ENCODE data around the gene STOML2.
A peak's percentile ranks its signal among the peaks of the same experiment; 100 is the strongest.
"Not testable (repeated sequence)": the region's sequence is repeated elsewhere in the genome, so short reads cannot be mapped to it uniquely, and the experiment has no call there.

STOML2 gene

GRCh38 chr9:35102769-35103659 is at the start of gene STOML2:
Gene STOML2 (minus strand): TSS chr9:35103131. CDS start chr9:35103094, 37 bp downstream.
- peak; percentile 95 for DNase-seq

GRCh38 chr9:35147941-35148563 is 45.1 kb upstream of the STOML2 start:
- not testable (repeated sequence) for DNase-seq

GRCh38 chr9:35142037-35142436 is 39.1 kb upstream of the STOML2 start:
- DNase-seq, result no peak

- no peak for DNase-seq
Observed at GRCh38 chr9:35140093-35140492, 37.2 kb upstream of the STOML2 start.

- no peak for DNase-seq
Observed at GRCh38 chr9:35136866-35137265, 33.9 kb upstream of the STOML2 start.

- no peak for DNase-seq
Observed at GRCh38 chr9:35135988-35136387, 33.1 kb upstream of the STOML2 start.

- no peak for DNase-seq
Observed at GRCh38 chr9:35134920-35135319, 32.0 kb upstream of the STOML2 start.

GRCh38 chr9:35116898-35117551 is 14.1 kb upstream of the STOML2 start:
- DNase-seq, result peak; percentile 90

GRCh38 chr9:35116539-35116897 is 13.6 kb upstream of the STOML2 start:
- DNase-seq, result no peak

- DNase-seq, result peak; percentile 95
Observed at GRCh38 chr9:35115680-35116538, 13.0 kb upstream of the STOML2 start, which contains the start of gene ATOSB. Gene ATOSB (minus strand): TSS chr9:35115862. CDS start chr9:35108274, 7,588 bp downstream.

GRCh38 chr9:35114840-35115628 is 12.1 kb upstream of the STOML2 start:
- DNase-seq, result peak; percentile 66

GRCh38 chr9:35114113-35114839 is 11.3 kb upstream of the STOML2 start:
- peak; percentile 92 for DNase-seq

GRCh38 chr9:35112257-35113020 is 9.5 kb upstream of the STOML2 start:
- DNase-seq, result peak; percentile 79

GRCh38 chr9:35111001-35111933 is 8.3 kb upstream of the STOML2 start:
- DNase-seq, result peak; percentile 98

GRCh38 chr9:35110327-35110761 is 7.4 kb upstream of the STOML2 start:
- no peak for DNase-seq

- no peak for DNase-seq
Observed at GRCh38 chr9:35108946-35109575, 6.1 kb upstream of the STOML2 start.

- DNase-seq, result no peak
Observed at GRCh38 chr9:35108461-35108860, 5.5 kb upstream of the STOML2 start.

All from CD4-positive, alpha-beta T cell treated with Interleukin-15 for 1 hour (primary cell).